HG02885 (cell line): Measurements from ENCODE around the gene SGMS2.

Experiments
- ATAC-seq: cut with Tn5 transposase; IDR thresholded peaks from one replicate; pipeline ENCODE4 v1.9.1; 2021; ENCODE audit warnings: mild to moderate bottlenecking; ENCODE audit not compliant: unreplicated experiment, poor library complexity

Gene SGMS2

DNA sequence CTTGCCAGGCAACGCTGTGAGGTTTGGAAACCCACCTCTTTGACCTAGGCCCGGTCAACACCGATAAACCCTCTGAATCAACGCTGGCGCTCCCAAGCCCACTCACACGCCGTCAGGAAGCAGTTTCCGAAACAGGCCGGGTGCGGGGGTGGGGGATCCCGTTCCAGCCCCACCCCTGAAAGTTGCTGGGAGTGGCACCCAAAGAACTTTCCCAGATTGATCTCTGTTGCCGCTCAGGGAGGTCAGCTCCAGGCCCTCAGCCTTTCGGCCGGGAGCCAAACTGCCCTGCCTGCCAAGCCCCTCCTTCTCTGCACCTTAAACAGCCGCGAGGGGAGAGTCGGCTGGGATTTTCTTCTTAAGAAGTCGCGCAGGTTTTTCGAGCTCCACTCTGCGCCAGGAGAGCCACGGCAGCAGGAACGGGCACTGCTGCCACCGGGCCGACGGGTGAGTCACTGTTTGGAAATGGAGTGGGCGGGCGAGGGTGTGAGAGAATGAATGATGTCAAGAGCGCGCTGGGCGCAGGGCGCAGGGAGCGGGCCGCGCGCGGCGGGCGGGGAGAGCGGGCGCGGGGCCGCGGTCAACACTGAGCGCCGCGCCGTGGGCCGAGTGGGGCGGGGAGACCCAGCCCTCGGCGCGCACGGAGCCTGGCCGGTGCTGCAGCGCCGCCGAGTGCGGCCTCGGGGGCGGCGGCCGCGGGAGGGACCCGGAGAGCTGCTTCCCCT lies at the start of gene SGMS2:
SGMS2 (plus strand) TSS at position 583 of the 722 bp plus-strand sequence. CDS start 70,622 bp downstream, outside the sequence.
- peak; percentile 75 for ATAC-seq

DNA sequence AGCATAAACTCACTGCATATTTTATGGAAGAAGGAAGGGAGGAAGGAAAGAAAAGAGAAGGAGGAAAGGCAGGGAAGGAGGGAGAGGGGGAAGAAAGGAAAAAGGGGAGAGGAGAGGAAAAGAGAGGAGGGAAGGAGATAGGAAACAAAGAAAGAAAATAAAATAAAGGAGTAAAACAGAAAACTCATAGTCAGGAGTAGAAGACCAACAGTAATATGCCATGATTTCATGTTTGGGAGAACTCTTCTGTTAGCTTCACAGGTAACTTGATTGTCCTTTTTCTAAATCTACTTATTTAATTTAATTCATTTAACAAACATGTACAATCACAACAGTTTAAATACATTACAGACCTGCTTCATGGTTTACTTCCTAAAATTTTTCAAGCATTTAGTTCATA lies 46.8 kb upstream of the SGMS2 start:
- ATAC-seq = no peak

GRCh38 chr4:107778784-107779530 lies 45.8 kb upstream of the SGMS2 start:
- ATAC-seq = no peak

DNA sequence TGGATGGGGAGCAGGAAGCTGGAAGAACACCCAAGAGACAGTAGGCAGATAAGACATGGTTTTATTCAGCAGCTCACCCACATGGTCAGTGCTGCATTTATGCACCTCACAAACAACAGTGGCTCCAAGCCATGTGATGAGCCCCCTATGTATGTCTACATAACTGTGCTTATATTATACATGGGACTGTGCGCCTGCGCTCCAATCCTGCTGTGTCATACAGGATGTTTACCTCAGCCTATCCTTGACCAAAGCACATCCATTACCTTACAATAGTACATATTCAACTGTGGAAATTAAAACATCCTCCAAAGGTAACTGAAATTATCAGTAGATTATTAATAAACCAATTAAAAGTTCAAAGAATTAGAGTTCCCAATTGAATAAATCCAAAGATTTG lies 44.1 kb upstream of the SGMS2 start:
- no peak for ATAC-seq

GRCh38 chr4:107791902-107792301 lies 32.8 kb upstream of the SGMS2 start:
- ATAC-seq = no peak

- no peak for ATAC-seq
Observed at GRCh38 chr4:107792711-107793110, 32.0 kb upstream of the SGMS2 start.

GRCh38 chr4:107793996-107794395 lies 30.7 kb upstream of the SGMS2 start:
- ATAC-seq = no peak

- no peak for ATAC-seq
Observed at GRCh38 chr4:107799669-107800450, 24.9 kb upstream of the SGMS2 start.

- no peak for ATAC-seq
Observed at GRCh38 chr4:107800706-107801105, 24.0 kb upstream of the SGMS2 start.

GRCh38 chr4:107801766-107802211 lies 22.9 kb upstream of the SGMS2 start:
- ATAC-seq = no peak

- no peak for ATAC-seq
Observed at GRCh38 chr4:107804956-107805355, 19.8 kb upstream of the SGMS2 start.

DNA sequence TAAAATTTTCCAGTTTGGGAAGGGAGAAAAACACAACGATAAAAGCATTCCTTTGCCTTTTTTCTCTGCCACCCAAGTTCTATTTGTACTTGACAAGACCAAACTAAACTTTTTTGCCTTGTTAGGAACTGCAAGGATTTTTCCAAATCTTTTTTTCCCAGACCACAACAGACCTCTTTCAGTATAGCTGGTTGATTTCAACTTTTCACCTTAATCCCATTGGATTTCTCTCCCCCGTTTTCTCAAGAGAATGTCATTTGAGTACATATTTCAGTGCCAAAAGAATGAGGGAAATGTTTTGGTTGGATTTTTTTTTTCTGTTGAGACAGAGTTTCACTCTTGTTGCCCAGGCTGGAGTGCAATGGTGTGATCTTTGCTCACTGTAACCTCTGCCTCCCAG lies 18.5 kb upstream of the SGMS2 start:
- no peak for ATAC-seq

DNA sequence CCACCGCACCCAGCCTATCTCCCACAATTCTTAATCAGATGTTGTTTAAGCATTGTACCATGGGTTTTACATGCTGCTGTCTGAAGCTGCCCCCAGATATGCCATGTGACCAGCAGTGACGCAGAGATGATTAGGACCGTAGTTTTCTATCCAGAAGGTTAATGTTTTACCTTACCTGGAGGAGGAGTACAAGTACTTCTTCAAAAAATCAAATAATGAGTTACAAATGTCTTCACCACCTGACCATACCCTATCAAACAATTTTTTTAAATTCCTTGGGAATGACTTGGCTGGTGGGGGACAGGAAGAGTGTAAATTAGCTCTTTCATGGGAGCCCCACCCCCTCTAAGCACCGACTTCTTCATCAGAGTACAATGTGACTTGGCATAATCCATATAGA lies 16.2 kb upstream of the SGMS2 start:
- no peak for ATAC-seq

DNA sequence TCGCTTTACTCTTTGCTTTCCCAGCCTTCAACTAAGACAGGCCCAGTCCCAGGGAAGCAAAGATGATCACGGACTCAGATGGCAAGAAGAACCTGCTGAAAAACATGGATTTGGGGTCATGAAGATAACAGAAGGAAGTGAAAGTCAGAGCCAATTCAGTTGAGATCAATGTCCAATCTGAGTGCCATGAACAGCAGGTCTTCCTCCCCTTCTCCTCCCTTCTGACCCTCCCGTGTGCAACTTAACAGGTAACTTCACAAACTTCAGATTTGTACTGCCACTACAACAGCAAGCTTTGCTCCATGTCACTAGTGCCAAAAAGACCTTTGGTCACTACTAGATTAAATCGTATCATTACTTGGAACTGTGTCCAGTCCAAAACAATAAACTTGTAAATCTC lies 15.5 kb upstream of the SGMS2 start:
- ATAC-seq = no peak

GRCh38 chr4:107814758-107815157 lies 10.0 kb upstream of the SGMS2 start:
- no peak for ATAC-seq

GRCh38 chr4:107815158-107815557 lies 9.6 kb upstream of the SGMS2 start:
- no peak for ATAC-seq

- ATAC-seq = peak; percentile 75
Observed at GRCh38 chr4:107818301-107818910, 6.3 kb upstream of the SGMS2 start.

DNA sequence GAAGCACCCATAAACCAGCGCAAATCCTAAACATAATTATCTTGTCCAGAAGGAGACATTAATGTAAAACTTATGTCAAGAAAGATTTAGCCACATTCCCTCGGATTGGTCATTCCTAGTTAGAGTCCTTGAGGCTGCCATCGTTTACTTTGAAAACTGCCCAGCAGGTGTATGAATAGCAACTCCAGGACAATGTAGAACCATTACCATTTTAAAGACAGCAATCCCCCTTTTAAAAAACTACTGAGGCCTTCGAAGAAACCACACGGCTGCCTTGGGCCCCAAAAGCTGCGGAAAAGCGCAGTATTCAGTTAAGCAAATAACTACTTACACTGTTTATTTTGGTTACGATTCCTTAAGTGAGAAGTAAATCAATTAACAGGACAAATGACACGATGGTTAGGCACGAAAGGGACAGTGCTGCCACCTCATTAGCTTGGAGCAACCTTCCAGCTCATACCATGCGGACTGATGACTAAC lies 822 bp upstream of the SGMS2 start:
- ATAC-seq = no peak

DNA sequence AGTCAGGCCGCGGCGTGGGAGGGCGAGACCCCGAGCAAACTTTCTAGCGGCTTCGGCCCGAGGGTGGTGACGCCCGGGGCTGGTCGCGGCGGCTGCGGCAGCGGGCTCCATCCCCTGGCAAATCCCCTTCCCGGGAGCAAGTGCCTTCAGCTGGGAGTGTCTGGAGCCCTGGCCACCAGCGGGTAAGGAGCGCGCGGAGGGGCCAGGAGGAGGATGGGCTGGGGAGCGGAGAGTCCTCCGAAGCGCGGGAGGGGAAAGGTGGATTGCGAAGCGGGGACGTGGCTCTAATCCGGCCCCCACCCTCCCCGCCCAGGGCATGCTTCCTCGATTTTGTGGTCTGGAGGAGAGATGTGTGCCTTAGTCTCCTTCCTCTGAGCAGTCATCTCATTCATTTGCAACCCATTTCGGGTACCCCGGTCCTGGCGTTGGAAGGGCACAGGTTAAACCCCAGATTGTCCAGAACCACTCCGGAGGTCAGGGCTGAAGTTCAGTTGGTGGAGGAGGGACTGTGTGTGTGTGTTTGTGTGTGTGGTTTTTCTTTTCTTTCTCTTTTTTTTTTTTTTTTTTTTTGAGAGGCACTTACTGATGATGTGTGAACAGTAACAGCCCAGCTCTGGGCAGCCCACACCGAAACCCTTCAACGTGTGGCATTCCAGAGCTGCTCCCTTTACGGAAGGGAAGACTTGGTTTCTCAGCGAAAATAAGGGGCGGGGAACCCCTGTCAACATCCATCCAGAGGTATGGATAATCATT lies 516 bp downstream of the SGMS2 start:
- peak; percentile 29 for ATAC-seq
